Duodenal mucosa (tissue), 2 donors: ENCODE measurements around the gene DKK2.
"Not testable (repeated sequence)": the region's sequence is repeated elsewhere in the genome, so short reads cannot be mapped to it uniquely, and the experiment has no call there.

Experiments used
- H3K27ac ChIP-seq: one replicate; pipeline ENCODE4 v1.7.0; 2013; ENCODE audit warnings: low read depth, low read length
- H3K27me3 ChIP-seq, 2 donors: one replicate each; pipeline ENCODE4 v1.7.0; 2013; ENCODE audit warnings: low read length in 2 of 2, control low read depth in 1 of 2; ENCODE audit not compliant: insufficient read depth in 2 of 2, control insufficient read depth in 1 of 2
- H3K36me3 ChIP-seq, 2 donors: one replicate each; pipeline ENCODE4 v1.7.0; 2013; ENCODE audit warnings: low read length in 2 of 2, control low read depth in 1 of 2; ENCODE audit not compliant: insufficient read depth in 2 of 2, control insufficient read depth in 1 of 2
- H3K4me1 ChIP-seq, 2 donors: one replicate each; pipeline ENCODE4 v1.7.0; 2013; ENCODE audit warnings: low read length in 2 of 2, control low read depth in 1 of 2; ENCODE audit not compliant: insufficient read depth in 2 of 2, control insufficient read depth in 1 of 2
- H3K4me3 ChIP-seq, 2 donors: one replicate each; pipeline ENCODE4 v1.7.0; 2013; ENCODE audit warnings: low read length in 2 of 2, low read depth in 1 of 2
- H3K9ac ChIP-seq, 2 donors: one replicate each; pipeline ENCODE4 v1.7.0; 2013; ENCODE audit warnings: low read length in 2 of 2, low read depth in 1 of 2
- H3K9me3 ChIP-seq, 2 donors: one replicate each; pipeline ENCODE4 v1.7.0; 2013; ENCODE audit warnings: low read length in 2 of 2, control low read depth in 1 of 2; ENCODE audit not compliant: control insufficient read depth in 1 of 2

DKK2 gene

GRCh38 chr4:106929248-106929647, 106.9 kb downstream of the DKK2 start:
- Histone ChIP-seq H3K9me3 (no peaks in the 10 kb centered on the region), H3K36me3 (no peaks in the 10 kb centered on the region), H3K27ac (no peak overlapping the region), H3K9ac (no peak overlapping the region), H3K4me3 (no peak overlapping the region), H3K27me3 (no peaks in the 10 kb centered on the region), H3K4me1 (no peaks in the 10 kb centered on the region)

DNA sequence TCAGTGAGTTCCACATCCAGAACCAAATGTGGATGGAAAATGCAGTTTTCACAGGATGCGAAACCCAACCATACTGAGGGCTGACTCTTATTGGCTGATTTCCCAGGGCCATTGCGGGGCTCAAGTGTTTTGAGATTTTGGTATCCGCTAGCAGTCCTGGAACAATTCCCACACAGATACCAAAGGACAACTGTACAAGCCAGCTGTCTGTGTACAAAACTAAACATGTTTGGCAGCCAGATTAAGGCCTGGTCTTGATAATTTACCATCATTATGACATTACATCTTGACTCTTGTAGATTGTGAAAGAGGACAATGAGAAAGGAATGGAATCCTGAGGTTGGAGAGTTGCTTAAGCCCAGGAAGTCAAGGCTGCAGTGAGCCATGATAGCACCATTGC, 121.9 kb downstream of the DKK2 start:
- no peak overlapping the region for H3K4me3 ChIP-seq
- no peak overlapping the region for H3K27ac ChIP-seq
- H3K9me3 ChIP-seq = no peaks in the 10 kb centered on the region
- no peaks in the 10 kb centered on the region for H3K27me3 ChIP-seq
- no peaks in the 10 kb centered on the region for H3K4me1 ChIP-seq
- no peaks in the 10 kb centered on the region for H3K36me3 ChIP-seq
- H3K9ac ChIP-seq = no peak overlapping the region

DNA sequence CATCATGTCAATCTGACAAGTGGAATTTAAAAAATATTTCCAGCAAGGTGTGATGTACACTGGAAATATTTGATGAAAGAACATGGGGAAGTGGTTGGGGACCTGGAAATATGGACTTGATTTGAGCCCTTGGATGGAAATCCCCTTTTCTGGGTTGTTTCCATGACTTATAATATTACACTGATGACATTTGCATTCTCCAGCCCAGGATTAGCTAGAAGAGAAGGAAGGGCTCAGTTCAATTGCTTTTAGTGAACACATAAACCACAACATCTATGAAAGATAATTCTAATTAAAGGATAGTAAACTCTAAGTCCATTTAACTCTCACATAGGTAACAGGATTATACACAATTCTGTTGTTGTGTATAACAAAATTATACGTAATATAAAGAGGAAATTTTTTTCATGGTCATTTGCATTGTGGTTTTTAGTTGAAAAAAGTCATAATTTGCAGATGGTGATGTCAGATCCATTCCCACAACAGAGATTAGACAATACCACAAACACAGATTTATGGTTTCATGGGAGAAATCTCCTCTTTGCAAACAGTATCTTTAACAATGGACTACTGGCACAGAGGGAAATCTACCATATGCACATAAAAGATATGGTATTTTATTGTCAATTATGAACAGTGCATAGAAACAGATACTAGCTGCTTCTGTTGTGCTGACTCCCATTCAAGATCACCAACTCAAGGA, 126.5 kb downstream of the DKK2 start:
- Histone ChIP-seq H3K9ac (no peak overlapping the region), H3K4me1 (no peaks in the 10 kb centered on the region), H3K27ac (no peak overlapping the region), H3K4me3 (no peak overlapping the region), H3K27me3 (no peaks in the 10 kb centered on the region), H3K36me3 (no peaks in the 10 kb centered on the region), H3K9me3 (no peaks in the 10 kb centered on the region)

DNA sequence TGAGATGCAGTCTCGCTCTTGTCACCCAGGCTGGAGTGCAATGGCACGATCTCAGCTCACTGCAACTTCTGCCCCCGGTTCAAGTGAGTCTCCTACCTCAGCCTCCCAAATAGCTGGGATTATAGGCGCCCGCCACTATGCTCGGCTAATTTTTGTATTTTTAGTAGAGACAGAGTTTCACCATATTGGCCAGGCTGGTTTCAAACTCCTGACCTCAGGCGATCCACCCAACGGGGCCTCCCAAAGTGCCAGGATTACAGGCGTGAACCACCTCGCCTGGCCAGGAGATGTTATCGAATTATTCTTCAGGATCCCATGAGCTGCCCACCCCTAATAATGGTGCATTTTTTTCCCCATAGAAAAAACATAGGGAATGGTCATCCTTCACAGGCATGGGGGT, 128.1 kb downstream of the DKK2 start:
- not testable (repeated sequence) for H3K4me1 ChIP-seq, H3K27ac ChIP-seq, H3K36me3 ChIP-seq, H3K9me3 ChIP-seq, H3K9ac ChIP-seq, H3K4me3 ChIP-seq, H3K27me3 ChIP-seq

- Histone ChIP-seq H3K9ac (no peak overlapping the region), H3K9me3 (no peaks in the 10 kb centered on the region), H3K36me3 (no peaks in the 10 kb centered on the region), H3K27me3 (no peaks in the 10 kb centered on the region), H3K27ac (no peak overlapping the region), H3K4me3 (no peak overlapping the region), H3K4me1 (no peaks in the 10 kb centered on the region)
Measured at GRCh38 chr4:106907216-106907615, 128.9 kb downstream of the DKK2 start.

- Histone ChIP-seq H3K4me3 (no peak overlapping the region), H3K27ac (no peak overlapping the region), H3K9me3 (no peaks in the 10 kb centered on the region), H3K9ac (no peak overlapping the region), H3K4me1 (no peaks in the 10 kb centered on the region), H3K27me3 (no peaks in the 10 kb centered on the region), H3K36me3 (no peaks in the 10 kb centered on the region)
Measured at GRCh38 chr4:106906728-106907127, 129.4 kb downstream of the DKK2 start.

DNA sequence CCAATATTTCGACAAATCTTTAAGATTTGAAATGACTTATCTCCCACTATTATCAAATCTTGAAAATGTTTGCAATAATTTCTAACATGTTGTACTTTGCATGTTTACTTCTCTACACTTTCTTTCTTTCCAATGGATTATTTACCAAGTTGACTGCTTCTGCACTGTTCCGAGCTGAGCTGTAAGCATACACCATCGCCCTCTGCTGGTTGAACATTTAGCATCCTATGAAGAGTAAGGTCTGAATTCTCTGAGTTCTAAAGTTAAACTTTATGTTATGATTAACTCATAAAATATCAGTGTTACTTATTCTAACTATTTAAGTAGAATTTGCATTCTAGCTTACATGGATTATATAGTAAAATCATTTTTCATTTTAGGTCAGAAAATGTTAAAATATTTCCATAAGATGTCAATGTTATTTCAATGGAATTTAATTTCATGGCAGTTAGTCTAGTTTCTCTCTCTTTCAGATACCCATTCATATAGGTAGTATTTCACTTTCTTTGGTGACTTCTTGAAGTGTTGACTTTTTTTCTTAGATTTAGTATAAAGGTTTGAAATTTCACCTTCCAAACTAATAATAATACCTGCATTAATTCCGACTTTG, 137.4 kb downstream of the DKK2 start:
- Histone ChIP-seq H3K9me3 (no peaks in the 10 kb centered on the region), H3K27ac (no peak overlapping the region), H3K9ac (no peak overlapping the region), H3K27me3 (no peaks in the 10 kb centered on the region), H3K36me3 (no peaks in the 10 kb centered on the region), H3K4me1 (no peaks in the 10 kb centered on the region), H3K4me3 (no peak overlapping the region)

GRCh38 chr4:106893903-106894302, 142.2 kb downstream of the DKK2 start:
- Histone ChIP-seq H3K27me3 (no peaks in the 10 kb centered on the region), H3K36me3 (no peaks in the 10 kb centered on the region), H3K4me3 (no peak overlapping the region), H3K27ac (no peak overlapping the region), H3K4me1 (no peaks in the 10 kb centered on the region), H3K9ac (no peak overlapping the region), H3K9me3 (no peaks in the 10 kb centered on the region)

DNA sequence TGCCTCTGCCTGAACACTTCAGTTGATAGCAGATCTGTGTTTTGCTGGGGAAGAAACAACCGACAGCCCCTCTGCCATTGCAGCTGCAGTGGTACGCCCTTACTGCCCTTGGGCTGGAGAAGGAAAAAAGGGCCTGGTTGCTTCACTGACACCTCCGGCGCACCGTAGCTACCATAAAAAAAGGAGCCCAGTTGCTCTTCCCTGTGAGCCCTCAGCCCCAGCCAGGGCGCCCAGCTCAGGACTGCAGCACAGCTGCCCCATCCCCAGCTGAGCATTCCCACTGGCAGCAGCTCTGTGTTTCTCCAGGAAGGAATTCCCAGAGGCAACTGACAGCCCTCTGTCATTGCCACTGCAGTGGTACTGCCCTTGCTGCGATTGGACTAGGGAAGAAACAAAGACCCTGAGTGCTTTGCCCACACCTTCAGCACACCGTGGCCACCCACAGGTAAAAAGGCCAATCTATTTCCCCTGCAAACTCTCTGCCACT, 142.7 kb downstream of the DKK2 start:
- H3K4me3 ChIP-seq = no peak overlapping the region
- no peaks in the 10 kb centered on the region for H3K27me3 ChIP-seq
- no peaks in the 10 kb centered on the region for H3K36me3 ChIP-seq
- H3K9me3 ChIP-seq = no peaks in the 10 kb centered on the region
- no peak overlapping the region for H3K9ac ChIP-seq
- H3K4me1 ChIP-seq = no peaks in the 10 kb centered on the region
- H3K27ac ChIP-seq = no peak overlapping the region

DNA sequence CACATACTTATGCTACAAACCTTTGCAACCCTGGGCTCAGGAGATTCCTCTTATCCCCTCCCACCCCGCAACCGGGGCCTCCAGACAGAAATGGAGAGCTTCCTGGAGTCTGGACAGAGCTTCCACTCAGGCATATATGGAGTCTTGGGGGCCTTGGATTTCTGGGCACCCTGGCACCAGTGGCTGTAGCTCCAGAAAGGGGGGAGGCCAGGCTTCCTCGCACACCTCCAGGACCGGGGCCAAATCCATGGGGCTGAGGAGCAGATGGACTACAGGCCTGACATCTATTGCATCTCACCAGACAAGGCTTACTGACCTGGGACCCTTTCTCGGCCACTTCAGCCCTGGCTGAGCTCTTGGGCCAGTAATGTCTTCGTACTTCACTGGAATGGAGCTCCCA, 143.3 kb downstream of the DKK2 start:
- Histone ChIP-seq H3K36me3 (no peaks in the 10 kb centered on the region), H3K27ac (no peak overlapping the region), H3K27me3 (no peaks in the 10 kb centered on the region), H3K4me1 (no peaks in the 10 kb centered on the region), H3K9ac (no peak overlapping the region), H3K4me3 (no peak overlapping the region), H3K9me3 (no peaks in the 10 kb centered on the region)
